K562 (cell line): Measurements from ENCODE around the gene KLF2.

Source experiments
- PRPF4 ChIP-seq: fragments of 200-400 bp; formaldehyde crosslinking; IDR thresholded peaks from one replicate; pipeline ENCODE4 v1.6.1; 2017; ENCODE audit warnings: low read length, low read depth, mild to moderate bottlenecking; ENCODE audit not compliant: insufficient read depth, poor library complexity, severe bottlenecking
- SRF ChIP-seq, 2 experiments: fragments of 250-450, 450-650 bp in 1 of 2; sonication (Bioruptor Pico) in 1 of 2; sonication (generic) in 1 of 2; formaldehyde crosslinking; IDR thresholded peaks; 2 replicates each; pipeline versions ENCODE4 v1.5.0 to v1.5.1; 2020 to 2022; ENCODE audit warnings: mild to moderate bottlenecking in 1 of 2, missing genetic modification reagents in 1 of 2
- ZNF444 ChIP-seq: fragments of 250-450 bp; sonication (Bioruptor Pico); IDR thresholded peaks from 2 replicates; pipeline ENCODE4 v1.4.0; 2020; ENCODE audit warnings: mild to moderate bottlenecking, moderate library complexity
- TF ChIP-seq, protein P1 (sequence below), 3 experiments: IDR thresholded peaks in 2 of 3; conservative IDR thresholded peaks in 1 of 3; 2 replicates each; pipeline ENCODE4 v1.5.1; 2011 to 2012; ENCODE audit warnings: low read length in 3 of 3, mild to moderate bottlenecking in 3 of 3, control low read depth in 2 of 3, improper control_type of control experiment in 1 of 3, inconsistent platforms in 1 of 3, low read depth in 1 of 3, mixed read lengths in 1 of 3, moderate library complexity in 1 of 3; ENCODE audit not compliant: insufficient read depth in 2 of 3
- TF ChIP-seq, protein P2 (sequence below): sonication (generic); formaldehyde crosslinking; IDR thresholded peaks from 2 replicates; pipeline ENCODE4 v1.9.0; 2022; ENCODE audit warnings: mild to moderate bottlenecking, missing genetic modification reagents

DNA sequence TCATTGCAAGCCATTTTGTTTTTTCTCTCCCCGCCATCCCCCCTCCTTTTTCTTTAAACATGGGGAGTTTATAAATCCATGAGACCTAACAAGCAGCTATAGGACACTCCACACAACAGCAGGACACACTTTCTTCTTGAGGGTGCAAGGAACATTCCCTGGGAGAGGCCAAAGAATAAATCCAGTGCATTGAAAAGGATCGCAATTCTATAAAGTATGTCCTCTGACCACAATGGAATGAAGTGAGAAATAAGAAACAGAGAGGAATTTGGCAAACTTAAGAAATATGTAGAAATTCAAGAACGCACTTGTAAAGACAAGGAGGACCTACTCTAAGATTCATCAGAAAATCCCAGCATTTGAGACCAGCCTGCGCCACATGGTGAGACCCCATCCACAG is 11.9 kb downstream of the KLF2 start:
- no peak for TF ChIP-seq PRPF4
- no peak for TF ChIP-seq SRF (CRISPR knock-in tag; IDR thresholded peaks at IDR 0.05)
- TF ChIP-seq, protein P1, sequence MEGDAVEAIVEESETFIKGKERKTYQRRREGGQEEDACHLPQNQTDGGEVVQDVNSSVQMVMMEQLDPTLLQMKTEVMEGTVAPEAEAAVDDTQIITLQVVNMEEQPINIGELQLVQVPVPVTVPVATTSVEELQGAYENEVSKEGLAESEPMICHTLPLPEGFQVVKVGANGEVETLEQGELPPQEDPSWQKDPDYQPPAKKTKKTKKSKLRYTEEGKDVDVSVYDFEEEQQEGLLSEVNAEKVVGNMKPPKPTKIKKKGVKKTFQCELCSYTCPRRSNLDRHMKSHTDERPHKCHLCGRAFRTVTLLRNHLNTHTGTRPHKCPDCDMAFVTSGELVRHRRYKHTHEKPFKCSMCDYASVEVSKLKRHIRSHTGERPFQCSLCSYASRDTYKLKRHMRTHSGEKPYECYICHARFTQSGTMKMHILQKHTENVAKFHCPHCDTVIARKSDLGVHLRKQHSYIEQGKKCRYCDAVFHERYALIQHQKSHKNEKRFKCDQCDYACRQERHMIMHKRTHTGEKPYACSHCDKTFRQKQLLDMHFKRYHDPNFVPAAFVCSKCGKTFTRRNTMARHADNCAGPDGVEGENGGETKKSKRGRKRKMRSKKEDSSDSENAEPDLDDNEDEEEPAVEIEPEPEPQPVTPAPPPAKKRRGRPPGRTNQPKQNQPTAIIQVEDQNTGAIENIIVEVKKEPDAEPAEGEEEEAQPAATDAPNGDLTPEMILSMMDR (IDR thresholded peaks at IDR 0.05 in 2 of 3, conservative IDR thresholded peaks at IDR 0.05 in 1 of 3; ENCODE audit: insufficient read depth in 2 of 3, low read depth in 1 of 3, low read length in 3 of 3), result no peak
- no peak for TF ChIP-seq ZNF444
- TF ChIP-seq, protein P2, sequence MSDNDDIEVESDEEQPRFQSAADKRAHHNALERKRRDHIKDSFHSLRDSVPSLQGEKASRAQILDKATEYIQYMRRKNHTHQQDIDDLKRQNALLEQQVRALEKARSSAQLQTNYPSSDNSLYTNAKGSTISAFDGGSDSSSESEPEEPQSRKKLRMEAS (CRISPR knock-in tag), result no peak
